Smooth muscle cell (in vitro differentiated cells): Measurements from ENCODE around the gene TIPRL. TPM values are rescaled to one million over a fixed set of nuclear protein-coding genes. Genes with fewer than 3 reads are reported as not detected.

Experiments
- DNase-seq: peaks from one replicate; lab custom pipeline; 2025; ENCODE audit not compliant: unreplicated experiment; lab: John Stamatoyannopoulos, UW
- H2AFZ ChIP-seq: fragments of 200-600 bp; sonication (generic); 2 replicates; pipeline ENCODE4 v1.6.0; 2016; ENCODE audit warnings: antibody characterized with exemption, low read depth, mild to moderate bottlenecking
- H3F3A ChIP-seq: fragments of 200-600 bp; sonication (generic); 2 replicates; pipeline ENCODE4 v1.6.0; 2017; ENCODE audit warnings: antibody characterized with exemption, low read depth
- H3K27ac ChIP-seq: fragments of 200-600 bp; sonication (generic); 2 replicates; pipeline ENCODE4 v1.5.1; 2016; ENCODE audit warnings: low read depth, mild to moderate bottlenecking
- H3K27me3 ChIP-seq: fragments of 200-600 bp; sonication (generic); 2 replicates; pipeline ENCODE4 v1.6.1; 2016; ENCODE audit warnings: low read depth, mild to moderate bottlenecking
- H3K36me3 ChIP-seq: fragments of 200-600 bp; sonication (generic); 2 replicates; pipeline ENCODE4 v1.5.1; 2016; ENCODE audit warnings: low read depth
- H3K4me1 ChIP-seq: fragments of 200-600 bp; sonication (generic); 2 replicates; pipeline ENCODE4 v1.5.1; 2016; ENCODE audit warnings: low read depth
- H3K4me2 ChIP-seq: fragments of 200-600 bp; sonication (generic); 2 replicates; pipeline ENCODE4 v1.6.0; 2016; ENCODE audit warnings: mild to moderate bottlenecking
- H3K4me3 ChIP-seq: fragments of 200-600 bp; sonication (generic); 2 replicates; pipeline ENCODE4 v1.5.1; 2016; ENCODE audit warnings: mild to moderate bottlenecking
- H3K79me2 ChIP-seq: fragments of 200-600 bp; sonication (generic); 2 replicates; pipeline ENCODE4 v1.6.0; 2016; ENCODE audit warnings: low read depth, mild to moderate bottlenecking
- H3K9ac ChIP-seq: fragments of 200-600 bp; sonication (generic); 2 replicates; pipeline ENCODE4 v1.6.0; 2016; ENCODE audit warnings: low read depth
- H3K9me3 ChIP-seq: fragments of 200-600 bp; sonication (generic); replicated peaks from 2 replicates; pipeline ENCODE4 v1.5.1; 2016; ENCODE audit warnings: low read depth
- H4K20me1 ChIP-seq: fragments of 200-600 bp; sonication (generic); 2 replicates; pipeline ENCODE4 v1.6.0; 2016; ENCODE audit warnings: low read depth
- WGBS: methylation state at CpG from one replicate; pipeline ENCODE4 v1.1.7; 2016; ENCODE audit warnings: low lambda C conversion rate; 5-methylcytosine and 5-hydroxymethylcytosine counted together
- polyA plus RNA-seq: library from polyadenylated mRNA; unstranded; fragments of >200 nt; fragmentation: Nextera tagmentation; extraction: Ambion mirVana; gene quantifications from 2 replicates; pipeline ENCODE4 v1.2.1, GENCODE V29; 2016
- total RNA-seq: library from RNA; depleted of rRNA; stranded (reverse); fragments of >200 nt; gene quantifications from 2 replicates; pipeline ENCODE4 v1.2.3, GENCODE V29; 2014
- TF ChIP-seq, protein P1 (sequence below): fragments of 200-600 bp; sonication (generic); IDR thresholded peaks from 2 replicates; pipeline ENCODE4 v1.5.1; 2017; ENCODE audit warnings: borderline replicate concordance, mild to moderate bottlenecking, antibody characterized with exemption; ENCODE audit not compliant: insufficient read depth, poor library complexity, severe bottlenecking

The TIPRL gene
- total and polyA plus RNA-seq, 2 experiments from 2014 or later = 33.4 to 38.9 TPM

DNA sequence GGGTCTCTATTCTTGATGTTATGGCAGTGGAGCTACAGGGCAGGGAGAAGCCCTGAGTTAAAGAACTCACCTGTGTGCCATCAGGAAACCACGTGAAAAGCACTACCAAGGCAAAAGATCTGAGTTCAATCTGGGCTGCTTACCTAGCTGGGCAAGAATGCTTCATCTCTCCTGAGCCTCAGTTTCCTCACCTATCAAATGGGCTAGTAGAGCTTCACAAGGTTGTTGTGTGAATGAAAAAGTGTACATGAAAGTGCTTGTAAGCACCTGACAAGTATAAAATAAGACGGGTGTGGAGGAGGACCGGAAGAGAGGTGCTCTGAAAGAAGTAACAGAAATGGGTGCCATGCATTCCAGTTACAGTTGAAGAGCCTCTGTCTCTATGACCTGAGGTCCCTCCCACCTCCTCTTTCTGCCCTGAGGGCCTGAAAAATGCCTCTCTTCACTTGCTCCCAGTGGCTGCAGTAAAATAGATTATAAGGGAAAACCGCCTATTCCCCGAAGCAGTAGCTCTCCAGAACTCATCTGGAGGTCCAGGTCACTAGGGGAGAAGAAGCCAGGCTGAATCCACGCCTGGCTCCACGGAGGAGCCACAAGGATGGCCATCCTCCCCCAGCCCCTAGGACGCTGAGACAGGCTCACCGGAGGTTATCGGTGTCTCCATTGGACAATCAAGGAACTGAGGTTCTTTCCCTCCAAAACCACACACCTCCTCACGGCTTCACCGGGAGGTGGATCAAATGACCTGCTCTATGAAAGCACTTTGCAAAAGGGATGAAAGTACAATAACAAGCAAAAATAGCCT lies 43.4 kb upstream of the TIPRL start:
- Histone ChIP-seq H3K9me3 (no peaks in the 10 kb centered on the region), H3K79me2 (peaks cover 15% of the 10 kb centered on the region), H3K27ac (no peak overlapping the region), H4K20me1 (peaks cover 28% of the 10 kb centered on the region), H3K4me2 (peak overlapping the region; percentile 99), H3K36me3 (no peaks in the 10 kb centered on the region), H3K4me1 (peaks cover 11% of the 10 kb centered on the region), H2AFZ (peak overlapping the region; percentile 99), H3K27me3 (no peaks in the 10 kb centered on the region), H3K4me3 (peak overlapping the region; percentile 93), H3F3A (peaks cover 8% of the 10 kb centered on the region), H3K9ac (peak overlapping the region; percentile 12)
- DNase-seq = no peak
- 36% methylated on average over 12 of the region's 12 CpGs for WGBS
- TF ChIP-seq, protein P1, sequence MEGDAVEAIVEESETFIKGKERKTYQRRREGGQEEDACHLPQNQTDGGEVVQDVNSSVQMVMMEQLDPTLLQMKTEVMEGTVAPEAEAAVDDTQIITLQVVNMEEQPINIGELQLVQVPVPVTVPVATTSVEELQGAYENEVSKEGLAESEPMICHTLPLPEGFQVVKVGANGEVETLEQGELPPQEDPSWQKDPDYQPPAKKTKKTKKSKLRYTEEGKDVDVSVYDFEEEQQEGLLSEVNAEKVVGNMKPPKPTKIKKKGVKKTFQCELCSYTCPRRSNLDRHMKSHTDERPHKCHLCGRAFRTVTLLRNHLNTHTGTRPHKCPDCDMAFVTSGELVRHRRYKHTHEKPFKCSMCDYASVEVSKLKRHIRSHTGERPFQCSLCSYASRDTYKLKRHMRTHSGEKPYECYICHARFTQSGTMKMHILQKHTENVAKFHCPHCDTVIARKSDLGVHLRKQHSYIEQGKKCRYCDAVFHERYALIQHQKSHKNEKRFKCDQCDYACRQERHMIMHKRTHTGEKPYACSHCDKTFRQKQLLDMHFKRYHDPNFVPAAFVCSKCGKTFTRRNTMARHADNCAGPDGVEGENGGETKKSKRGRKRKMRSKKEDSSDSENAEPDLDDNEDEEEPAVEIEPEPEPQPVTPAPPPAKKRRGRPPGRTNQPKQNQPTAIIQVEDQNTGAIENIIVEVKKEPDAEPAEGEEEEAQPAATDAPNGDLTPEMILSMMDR = no peak

DNA sequence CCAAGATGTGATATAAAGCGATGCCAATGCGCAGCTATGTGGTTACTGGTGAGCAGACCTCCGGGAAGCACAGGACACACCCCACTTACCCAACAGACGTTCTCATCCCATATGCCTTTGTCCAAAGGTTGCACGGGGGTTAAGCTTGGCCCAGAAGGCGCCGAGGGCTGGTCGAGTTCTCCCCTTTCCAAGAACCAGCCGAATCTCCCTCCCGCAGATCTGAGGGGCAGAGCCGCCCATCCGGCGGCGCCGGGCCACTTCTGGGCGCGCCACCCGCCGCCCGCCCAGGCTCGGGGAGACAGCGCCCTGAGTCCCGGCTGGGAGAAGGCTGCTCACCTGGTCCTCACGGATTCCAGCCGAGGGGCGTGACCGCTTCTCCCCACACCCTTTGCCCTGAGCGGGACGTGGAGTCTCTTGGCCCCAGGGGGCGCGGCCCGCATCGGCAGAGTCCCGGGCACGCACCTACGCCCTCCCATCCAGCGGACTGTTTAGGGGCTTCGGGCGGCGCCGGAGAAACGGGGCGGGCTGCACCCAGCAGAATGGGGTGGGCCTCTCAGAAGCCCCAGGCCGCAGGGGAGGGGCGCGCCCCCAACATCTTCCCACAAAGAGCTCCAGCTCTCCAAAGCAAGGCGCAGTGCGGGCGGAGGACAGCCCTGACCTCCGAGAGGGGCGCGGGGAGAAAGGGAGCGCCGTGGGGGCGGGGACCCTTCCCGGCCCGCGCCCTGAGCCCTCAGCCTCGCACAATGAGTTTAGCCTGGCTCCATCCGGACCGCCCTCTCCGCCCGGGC lies 42.6 kb upstream of the TIPRL start:
- Histone ChIP-seq H2AFZ (peak overlapping the region; percentile 99), H3K4me1 (peaks cover 11% of the 10 kb centered on the region), H3K27ac (no peak overlapping the region), H3K9ac (peak overlapping the region; percentile 12), H3K4me3 (peak overlapping the region; percentile 93), H3K27me3 (no peaks in the 10 kb centered on the region), H3F3A (peaks cover 8% of the 10 kb centered on the region), H3K36me3 (no peaks in the 10 kb centered on the region), H3K4me2 (peak overlapping the region; percentile 99), H4K20me1 (peaks cover 28% of the 10 kb centered on the region), H3K9me3 (no peaks in the 10 kb centered on the region), H3K79me2 (peaks cover 15% of the 10 kb centered on the region)
- no peak for DNase-seq
- TF ChIP-seq, protein P1 = no peak
- under 1% methylated on average over 45 of the region's 63 CpGs for WGBS

DNA sequence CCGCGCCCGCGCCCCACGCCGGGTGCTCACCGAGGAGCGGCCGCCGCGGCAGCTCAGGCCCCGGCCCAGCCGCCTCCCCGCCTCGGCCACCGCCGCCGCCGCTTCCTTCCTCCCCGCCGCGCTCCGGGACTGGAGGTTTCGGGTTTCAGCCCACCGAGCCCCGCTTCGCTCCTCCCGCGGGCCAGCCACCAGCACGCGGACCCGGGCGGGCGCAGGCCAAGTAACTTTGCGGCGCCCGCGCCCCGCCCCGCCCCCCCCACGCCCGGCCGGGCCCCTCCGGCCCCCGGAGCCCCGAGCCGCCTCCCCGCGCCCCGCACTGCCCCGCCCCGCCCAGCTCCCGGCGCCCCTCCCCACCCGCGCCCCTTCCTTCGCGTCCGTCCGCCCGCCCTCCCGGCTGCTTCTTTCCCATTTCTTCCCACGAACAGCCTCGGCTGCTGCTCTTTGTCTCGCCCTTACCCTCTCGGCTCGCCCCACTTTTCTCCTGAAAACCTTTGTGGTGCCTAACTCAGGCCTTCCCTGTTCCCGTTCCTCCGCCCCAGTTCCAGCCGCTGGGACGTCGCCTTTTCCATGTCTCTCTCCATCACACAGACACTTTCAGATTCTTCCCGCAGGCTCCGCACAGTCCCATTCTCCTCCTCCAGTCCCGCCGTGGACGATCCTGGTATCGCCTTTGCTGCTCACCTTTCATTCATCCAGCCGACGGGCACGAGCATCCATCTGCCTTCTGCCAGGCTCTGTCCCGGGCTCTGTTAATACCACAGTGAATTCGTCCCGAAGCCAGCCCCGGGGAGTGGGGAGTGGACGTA lies 41.9 kb upstream of the TIPRL start, which contains the start of gene GPR161:
Gene GPR161, minus strand, starts transcription at position 222 of the 806 bp plus-strand sequence. CDS start 32,080 bp downstream, outside the sequence.
- peak within 1 kb of the TSS; percentile 93 for H3K4me3 ChIP-seq
- no peaks in the 10 kb centered on the region for H3K9me3 ChIP-seq
- peaks cover 11% of the 10 kb centered on the region for H3K79me2 ChIP-seq
- peaks cover 28% of the 10 kb centered on the region for H4K20me1 ChIP-seq
- no peaks in the 10 kb centered on the region for H3K27me3 ChIP-seq
- peak; percentile 49 for DNase-seq
- peak within 1 kb of the TSS; percentile 61 for H3K9ac ChIP-seq
- peak within 1 kb of the TSS; percentile 99 for H2AFZ ChIP-seq
- WGBS = under 1% methylated on average over 34 of the region's 86 CpGs
- no peaks in the 10 kb centered on the region for H3K36me3 ChIP-seq
- TF ChIP-seq, protein P1 = no peak
- peaks cover 11% of the 10 kb centered on the region for H3K4me1 ChIP-seq
- H3F3A ChIP-seq = peaks cover 8% of the 10 kb centered on the region
- H3K27ac ChIP-seq = peak within 1 kb of the TSS; percentile 60
- H3K4me2 ChIP-seq = peak within 1 kb of the TSS; percentile 99
